ENCODE data around the gene ADAM11.
A peak's percentile ranks its signal among the peaks of the same experiment; 100 is the strongest.

Gene ADAM11

GRCh38 chr17:44774271-44775135 is 15.7 kb downstream of the ADAM11 start:
- Histone ChIP-seq H3K36me3 (ENCODE audit: control insufficient read depth in 2 of 2, insufficient read depth in 1 of 2, low read length in 2 of 2) (peaks cover 0 to 14% of the 10 kb centered on the region in 2 experiments; a peak in 1 of 3 replicates), H3K4me1 (ENCODE audit: control insufficient read depth, insufficient read depth, low read length) (no peaks in the 10 kb centered on the region), H3K9me3 (ENCODE audit: control insufficient read depth, insufficient read depth, low read depth, low read length) (no peaks in the 10 kb centered on the region), H3K27ac (ENCODE audit: extremely low read depth, low read depth, low read length) (peak overlapping the region; percentile 25; the same call in 1 of the 2 replicates), H3K4me3 (ENCODE audit: low read depth, low read length) (peak overlapping the region; percentile 58)
- ChIA-PET POLR2A (interaction anchor here (1.4 to 1.8 kb wide), 5 partner anchors 46 to 242 kb away, joined by 3 to 9 read pairs (median 6); partner anchors contain the start of gene EFTUD2), CTCF (interaction anchor here (0.6 to 18.2 kb wide), 27 partner anchors 9 to 493 kb away, joined by 3 to 461 read pairs (median 4); a partner anchor contains a TSS)
- TF ChIP-seq ZNF214 (tag by site-specific recombination; IDR thresholded peaks at IDR 0.05; ENCODE audit: borderline replicate concordance) (no peak), ZSCAN16 (tag by site-specific recombination; IDR thresholded peaks at IDR 0.05) (no peak), ZNF596 (tag by site-specific recombination; IDR thresholded peaks at IDR 0.05) (no peak), GLIS1 (tag by site-specific recombination; IDR thresholded peaks at IDR 0.05) (0 out of 2 replicates have a peak, but pooled peaks have one; percentile 22), ZBTB49 (tag by site-specific recombination; IDR thresholded peaks at IDR 0.05; ENCODE audit: low read depth) (no peak), TCF7L2 (IDR thresholded peaks at IDR 0.05; ENCODE audit: borderline replicate concordance, low read depth, low read length) (no peak), ZNF544 (tag by site-specific recombination; IDR thresholded peaks at IDR 0.05) (no peak), ZNF114 (tag by site-specific recombination; IDR thresholded peaks at IDR 0.05) (no peak), ZNF10 (tag by site-specific recombination; IDR thresholded peaks at IDR 0.05) (no peak), ZNF704 (tag by site-specific recombination; IDR thresholded peaks at IDR 0.05) (no peak), HOXA7 (CRISPR knock-in tag; IDR thresholded peaks at IDR 0.05; ENCODE audit: borderline replicate concordance) (no peak), ZNF121 (tag by site-specific recombination; IDR thresholded peaks at IDR 0.05) (no peak), ZNF623 (tag by site-specific recombination; IDR thresholded peaks at IDR 0.05) (no peak), ZNF311 (tag by site-specific recombination; IDR thresholded peaks at IDR 0.05; ENCODE audit: borderline replicate concordance) (no peak), TRIM28 (IDR thresholded peaks at IDR 0.05; ENCODE audit: borderline replicate concordance, low read length) (no peak), ZNF169 (tag by site-specific recombination; IDR thresholded peaks at IDR 0.05) (no peak), ZNF433 (tag by site-specific recombination; IDR thresholded peaks at IDR 0.05; ENCODE audit: low read depth) (no peak), WT1 (tag by site-specific recombination; IDR thresholded peaks at IDR 0.05) (no peak), TSHZ1 (tag by site-specific recombination; IDR thresholded peaks at IDR 0.05; ENCODE audit: borderline replicate concordance) (no peak), ZNF184 (tag by site-specific recombination; IDR thresholded peaks at IDR 0.05) (no peak), ZIC2 (tag by site-specific recombination; IDR thresholded peaks at IDR 0.05) (peak; percentile 48), ZNF560 (tag by site-specific recombination; IDR thresholded peaks at IDR 0.05; ENCODE audit: borderline replicate concordance) (no peak), ZNF530 (tag by site-specific recombination; IDR thresholded peaks at IDR 0.05; ENCODE audit: low read depth) (no peak), ZNF610 (tag by site-specific recombination; IDR thresholded peaks at IDR 0.05; ENCODE audit: borderline replicate concordance) (peak; percentile 76; the same call in 1 of the 2 replicates), KLF10 (tag by site-specific recombination; IDR thresholded peaks at IDR 0.05) (no peak), ZNF248 (tag by site-specific recombination; IDR thresholded peaks at IDR 0.05) (no peak), OSR2 (tag by site-specific recombination; IDR thresholded peaks at IDR 0.05) (no peak), ZNF23 (tag by site-specific recombination; IDR thresholded peaks at IDR 0.05; ENCODE audit: borderline replicate concordance) (no peak)
- TF ChIP-seq, protein P1, sequence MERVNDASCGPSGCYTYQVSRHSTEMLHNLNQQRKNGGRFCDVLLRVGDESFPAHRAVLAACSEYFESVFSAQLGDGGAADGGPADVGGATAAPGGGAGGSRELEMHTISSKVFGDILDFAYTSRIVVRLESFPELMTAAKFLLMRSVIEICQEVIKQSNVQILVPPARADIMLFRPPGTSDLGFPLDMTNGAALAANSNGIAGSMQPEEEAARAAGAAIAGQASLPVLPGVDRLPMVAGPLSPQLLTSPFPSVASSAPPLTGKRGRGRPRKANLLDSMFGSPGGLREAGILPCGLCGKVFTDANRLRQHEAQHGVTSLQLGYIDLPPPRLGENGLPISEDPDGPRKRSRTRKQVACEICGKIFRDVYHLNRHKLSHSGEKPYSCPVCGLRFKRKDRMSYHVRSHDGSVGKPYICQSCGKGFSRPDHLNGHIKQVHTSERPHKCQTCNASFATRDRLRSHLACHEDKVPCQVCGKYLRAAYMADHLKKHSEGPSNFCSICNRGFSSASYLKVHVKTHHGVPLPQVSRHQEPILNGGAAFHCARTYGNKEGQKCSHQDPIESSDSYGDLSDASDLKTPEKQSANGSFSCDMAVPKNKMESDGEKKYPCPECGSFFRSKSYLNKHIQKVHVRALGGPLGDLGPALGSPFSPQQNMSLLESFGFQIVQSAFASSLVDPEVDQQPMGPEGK (tag by site-specific recombination; IDR thresholded peaks at IDR 0.05) = no peak
